ENCODE results near the gene NKAPD1. TPM values are rescaled to one million over a fixed set of nuclear protein-coding genes. Genes with fewer than 3 reads are reported as not detected.

NKAPD1 gene
- total and polyA plus RNA-seq, 2 of the 13 experiments (the other 11 are each of a cell fraction or from before 2014, with no cell fraction given), result 11.2 to 22.5 TPM

- TF ChIP-seq ESRRA (CRISPR knock-in tag; IDR thresholded peaks at IDR 0.05; ENCODE audit: low read depth) (peak; percentile 90; the same call in 1 of the 2 replicates), DR1 (CRISPR knock-in tag; IDR thresholded peaks at IDR 0.05) (peak; percentile 84), ZNF510 (CRISPR knock-in tag; IDR thresholded peaks at IDR 0.05; ENCODE audit: low read depth) (0 out of 2 replicates have a peak, but pooled peaks have one; percentile 87), TOPORS (CRISPR knock-in tag; IDR thresholded peaks at IDR 0.05) (peak; percentile 88), ZNF430 (CRISPR knock-in tag; IDR thresholded peaks at IDR 0.05) (peak; percentile 65; the same call in 1 of the 2 replicates), ZNF746 (CRISPR knock-in tag; IDR thresholded peaks at IDR 0.05) (peak; percentile 78; the same call in 1 of the 2 replicates), ZNF792 (CRISPR knock-in tag; IDR thresholded peaks at IDR 0.05) (peak; percentile 84; the same call in 1 of the 2 replicates), ZNF207 (IDR thresholded peaks at IDR 0.05; ENCODE audit: borderline replicate concordance) (no peak), SP1 (IDR thresholded peaks at IDR 0.05) (no peak), SP1 (CRISPR knock-in tag; IDR thresholded peaks at IDR 0.05) (peak; percentile 74; the same call in 1 of the 2 replicates), ZNF747 (CRISPR knock-in tag; IDR thresholded peaks at IDR 0.05; ENCODE audit: borderline replicate concordance) (0 out of 2 replicates have a peak, but pooled peaks have one; percentile 83), CBX2 (IDR thresholded peaks at IDR 0.05; ENCODE audit: low read depth, low read length) (no peak), CBX2 (CRISPR knock-in tag; IDR thresholded peaks at IDR 0.05; ENCODE audit: low read depth) (no peak), SRY (CRISPR knock-in tag; IDR thresholded peaks at IDR 0.05) (peak; percentile 80; the same call in 1 of the 2 replicates), GMEB2 (CRISPR knock-in tag; IDR thresholded peaks at IDR 0.05; ENCODE audit: low read depth) (peak; percentile 68), ZNF230 (CRISPR knock-in tag; IDR thresholded peaks at IDR 0.05) (peak; percentile 93), ZNF136 (CRISPR knock-in tag; IDR thresholded peaks at IDR 0.05; ENCODE audit: low read depth) (no peak), HDAC1 (CRISPR knock-in tag; IDR thresholded peaks at IDR 0.05) (peak; percentile 94), HNF1A (IDR thresholded peaks at IDR 0.05; ENCODE audit: low read depth) (no peak), HNF1A (CRISPR knock-in tag; IDR thresholded peaks at IDR 0.05; ENCODE audit: borderline replicate concordance) (peak; percentile 57; the same call in 1 of the 2 replicates), E2F5 (CRISPR knock-in tag; conservative IDR thresholded peaks at IDR 0.05) (no peak)
- TF ChIP-seq, protein P1, sequence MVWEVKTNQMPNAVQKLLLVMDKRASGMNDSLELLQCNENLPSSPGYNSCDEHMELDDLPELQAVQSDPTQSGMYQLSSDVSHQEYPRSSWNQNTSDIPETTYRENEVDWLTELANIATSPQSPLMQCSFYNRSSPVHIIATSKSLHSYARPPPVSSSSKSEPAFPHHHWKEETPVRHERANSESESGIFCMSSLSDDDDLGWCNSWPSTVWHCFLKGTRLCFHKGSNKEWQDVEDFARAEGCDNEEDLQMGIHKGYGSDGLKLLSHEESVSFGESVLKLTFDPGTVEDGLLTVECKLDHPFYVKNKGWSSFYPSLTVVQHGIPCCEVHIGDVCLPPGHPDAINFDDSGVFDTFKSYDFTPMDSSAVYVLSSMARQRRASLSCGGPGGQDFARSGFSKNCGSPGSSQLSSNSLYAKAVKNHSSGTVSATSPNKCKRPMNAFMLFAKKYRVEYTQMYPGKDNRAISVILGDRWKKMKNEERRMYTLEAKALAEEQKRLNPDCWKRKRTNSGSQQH (CRISPR knock-in tag; IDR thresholded peaks at IDR 0.05; ENCODE audit: low read depth), result peak; percentile 69; the same call in 1 of the 2 replicates
Observed at GRCh38 chr11:112024773-112025678, 49.1 kb upstream of the NKAPD1 start, which contains the start of gene DLAT (continued).
